Measurements from ENCODE around the gene RET. TPM values are rescaled to one million over a fixed set of nuclear protein-coding genes. Genes with fewer than 3 reads are reported as not detected.
"Not testable (repeated sequence)": the region's sequence is repeated elsewhere in the genome, so short reads cannot be mapped to it uniquely, and the experiment has no call there.

The RET gene
- total RNA-seq, 2 experiments from 2014 or later: 0.04 TPM; not detected in 1

DNA sequence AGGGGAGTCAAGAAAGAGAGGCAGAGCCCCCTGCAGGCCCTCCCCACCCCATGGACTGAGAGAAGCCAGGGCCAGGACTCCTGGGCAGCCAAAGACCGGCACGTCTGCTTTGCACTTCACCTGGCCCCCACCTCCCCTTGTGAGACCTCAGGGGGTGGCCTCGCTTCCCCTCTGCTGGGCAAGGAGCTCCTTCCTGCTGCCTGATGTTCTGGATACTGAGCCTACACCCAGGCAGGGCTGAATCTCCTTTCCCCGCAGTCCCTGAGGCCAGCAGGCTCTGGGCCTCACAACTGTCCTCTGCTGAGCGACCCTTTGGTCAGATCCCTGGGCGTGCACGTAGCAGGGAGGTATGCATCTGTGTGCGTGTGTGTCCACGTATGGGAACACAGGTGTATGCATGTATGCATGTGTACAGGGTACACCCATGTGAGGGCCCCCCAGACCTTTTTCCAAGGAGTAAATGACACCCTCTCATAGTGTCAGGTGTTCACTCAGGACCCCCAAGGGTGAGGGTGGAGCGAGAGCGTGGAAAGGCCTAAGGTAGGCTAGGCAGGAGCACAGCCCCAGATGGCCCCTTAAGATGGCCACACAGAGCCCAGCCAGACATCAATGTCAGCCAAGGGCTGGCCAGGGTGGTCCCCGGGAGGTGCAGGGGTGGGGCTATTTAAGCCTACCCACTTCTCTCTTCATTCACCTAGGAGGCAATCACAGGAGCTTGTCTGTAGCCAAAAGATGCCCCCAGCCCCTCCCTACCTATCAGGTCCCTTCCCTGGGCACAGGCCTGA, 1.9 kb upstream of the RET start:
- ChIA-PET CTCF (interaction anchor here (0.6 kb wide), 1 partner anchor 373 kb away, joined by 3 read pairs; no protein-coding TSS in a partner anchor), POLR2A (no interaction called here)

DNA sequence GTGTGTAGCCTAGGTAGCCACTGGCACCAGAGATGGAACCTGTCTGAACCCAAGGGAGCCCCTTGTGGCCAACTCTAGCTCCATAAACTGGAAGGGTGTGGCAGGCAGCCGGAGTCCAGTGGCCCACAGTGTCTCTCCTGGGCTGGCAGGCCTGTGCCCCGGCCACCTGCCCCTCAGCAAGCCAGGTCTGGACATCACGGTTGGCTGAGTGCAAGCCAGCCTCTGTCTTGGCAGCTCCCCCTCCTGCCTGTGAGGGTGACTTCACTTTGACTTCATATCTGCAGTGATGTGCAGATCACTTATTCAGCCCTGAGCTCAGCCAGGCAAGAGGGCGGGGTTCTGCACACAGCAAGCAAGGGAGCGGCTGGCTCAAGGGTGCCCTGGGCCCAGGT, 1.3 kb upstream of the RET start:
- POLR2A ChIA-PET: no interaction called here
- CTCF ChIA-PET: interaction anchor here (0.6 kb wide), 1 partner anchor 372 kb away, joined by 3 read pairs; no protein-coding TSS in a partner anchor

DNA sequence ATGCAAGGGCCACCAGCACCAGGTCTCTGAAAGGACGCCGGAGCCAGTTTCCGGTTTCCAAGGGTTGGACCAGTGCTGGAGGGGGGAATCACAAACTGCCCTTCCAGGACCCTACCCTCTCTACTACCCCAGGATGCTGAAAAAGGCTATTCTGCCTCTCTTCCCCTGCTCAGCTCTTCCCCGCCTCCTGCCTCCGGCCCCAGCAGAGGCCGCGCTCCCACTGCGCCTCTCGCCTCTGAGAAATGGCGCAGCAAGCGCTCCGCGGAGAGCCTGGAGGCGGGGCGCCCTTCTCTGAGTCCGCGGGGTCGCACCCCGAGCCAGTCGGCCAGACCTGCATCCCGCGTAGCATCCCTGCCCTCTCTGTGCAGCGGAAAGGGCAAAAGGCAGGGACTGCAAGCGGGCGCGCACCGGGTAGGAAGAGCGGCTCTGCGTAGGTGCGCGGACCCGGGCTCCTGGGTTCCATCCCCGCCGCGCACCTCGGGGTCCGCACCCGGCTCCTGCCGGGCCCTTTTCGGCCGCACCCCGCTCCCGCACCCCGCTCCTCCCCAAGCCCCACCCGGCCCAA, 476 bp upstream of the RET start:
- CTCF ChIA-PET: no interaction called here
- POLR2A ChIA-PET: no interaction called here

DNA sequence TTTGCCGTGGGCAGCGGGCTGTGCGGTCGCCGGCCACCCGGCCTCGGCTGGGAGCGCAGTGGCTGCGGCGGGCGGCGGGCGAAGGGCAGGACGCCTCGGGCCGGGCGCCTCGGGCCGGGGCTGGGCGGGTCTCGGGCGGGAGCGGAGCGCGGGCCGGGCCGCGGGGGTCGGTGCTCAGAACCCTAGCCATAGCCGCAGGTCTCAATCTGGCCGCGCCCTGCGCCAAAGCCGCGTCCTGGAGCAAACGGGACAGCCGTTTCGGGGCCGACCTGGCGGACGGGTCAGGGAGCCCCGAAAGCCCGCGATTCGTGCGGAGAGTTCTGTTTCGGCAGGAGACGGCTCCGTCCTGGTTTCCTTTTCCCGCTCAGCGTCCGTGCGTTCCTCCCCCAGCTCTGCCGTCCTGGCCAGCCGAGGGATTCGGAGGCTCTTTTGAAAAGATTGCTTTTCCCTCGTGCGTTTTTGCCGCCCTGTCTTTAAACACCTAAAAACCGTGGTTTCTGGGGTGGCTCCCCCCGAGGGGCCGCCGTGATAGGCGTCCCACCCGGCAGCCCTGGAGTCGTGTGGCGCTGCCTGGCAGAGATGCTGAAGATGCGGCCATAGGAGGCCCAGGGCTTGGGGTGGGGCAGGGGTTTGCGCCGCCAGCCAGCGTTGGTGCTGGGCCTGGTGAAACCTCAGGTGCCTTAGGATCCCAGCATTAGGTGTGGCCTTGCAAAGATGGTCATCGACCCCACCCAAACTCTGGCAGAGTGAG, 727 bp downstream of the RET start:
- POLR2A ChIA-PET: no interaction called here

DNA sequence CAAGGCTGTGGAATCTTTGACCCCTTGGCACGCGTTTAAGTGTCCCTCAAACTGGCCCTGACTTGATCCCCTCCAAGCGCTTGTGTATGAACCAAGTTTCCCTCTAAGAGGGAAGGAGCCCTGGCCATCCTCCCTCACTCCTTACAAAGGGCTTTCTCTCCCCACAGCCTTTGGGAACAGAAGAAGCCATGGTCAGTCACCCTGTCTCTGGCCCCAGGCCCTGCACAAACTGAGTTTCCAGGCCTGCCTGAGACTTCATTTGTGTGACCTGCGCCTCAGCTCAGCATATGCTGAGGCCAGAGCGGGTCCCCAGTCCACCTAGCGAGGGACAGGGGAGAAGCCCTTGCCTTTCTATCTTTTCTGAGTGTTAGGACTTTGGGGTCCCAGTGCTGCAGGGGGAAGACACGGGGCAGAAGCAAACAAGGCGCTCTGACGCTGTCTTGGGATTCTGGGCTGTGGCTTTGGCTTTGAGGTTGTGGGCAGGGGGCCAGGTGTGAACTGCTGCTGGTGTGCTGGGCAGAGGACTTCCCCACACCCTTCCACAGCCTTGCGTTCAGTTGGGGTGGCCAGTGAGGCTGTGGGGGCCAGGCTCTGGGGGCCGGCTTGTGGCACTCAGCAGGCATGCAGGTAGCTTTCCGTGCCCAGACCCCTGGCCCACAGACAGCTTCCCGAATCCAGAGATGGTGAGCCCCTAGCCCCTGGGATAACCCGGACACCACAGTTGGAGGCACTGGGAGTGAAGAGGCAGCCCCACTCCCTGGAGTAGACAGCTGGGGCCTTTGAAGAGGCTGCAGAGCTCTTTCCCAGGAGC, 1.5 kb downstream of the RET start:
- ChIA-PET POLR2A (no interaction called here), CTCF (interaction anchor here (1.2 to 2.0 kb wide), 2 partner anchors 10 to 27 kb away, joined by 3 to 7 read pairs; no protein-coding TSS in a partner anchor)

More for the DNA sequence above, 727 bp downstream of the RET start:
- CTCF ChIA-PET: no interaction called here

DNA sequence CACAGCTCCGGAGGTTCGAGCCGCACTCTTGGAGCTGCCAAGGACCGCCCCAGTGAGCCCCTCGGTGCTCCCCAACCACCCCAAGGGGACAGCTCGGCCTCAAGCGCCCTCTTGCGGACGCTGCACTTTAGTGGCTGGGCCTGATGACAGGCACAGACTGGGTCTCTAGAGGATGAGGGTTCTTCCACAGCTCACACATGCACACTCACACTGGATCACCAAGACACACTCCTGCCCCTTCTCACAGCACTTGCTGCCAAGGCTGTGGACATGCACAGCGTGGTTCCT, 2.1 kb downstream of the RET start:
- ChIA-PET POLR2A (no interaction called here), CTCF (interaction anchor here (1.2 to 2.0 kb wide), 2 partner anchors 10 to 27 kb away, joined by 3 to 7 read pairs; no protein-coding TSS in a partner anchor)

DNA sequence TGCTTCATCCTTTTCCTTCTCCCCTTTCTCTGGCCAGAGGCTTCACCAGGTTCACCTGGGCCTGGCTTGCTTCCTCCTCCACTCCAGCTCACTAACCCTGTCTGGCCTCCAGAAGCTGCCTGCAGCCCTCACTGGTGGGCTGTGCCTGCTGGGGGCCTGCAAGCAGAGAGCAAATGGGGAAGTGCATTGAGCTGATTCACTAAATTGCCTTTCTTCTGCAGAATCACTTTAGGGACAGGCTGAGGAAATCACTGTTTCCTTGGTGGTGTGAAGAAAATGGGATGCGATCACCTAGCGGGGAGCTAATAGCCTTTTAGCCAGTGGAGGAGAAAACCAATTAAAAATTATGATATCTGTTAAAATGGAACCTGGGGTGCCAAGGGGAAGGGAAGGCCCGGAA, 3.0 kb downstream of the RET start:
- POLR2A ChIA-PET: no interaction called here
- CTCF ChIA-PET: interaction anchor here (2.0 kb wide), 1 partner anchor 26 kb away, joined by 7 read pairs; no protein-coding TSS in a partner anchor

DNA sequence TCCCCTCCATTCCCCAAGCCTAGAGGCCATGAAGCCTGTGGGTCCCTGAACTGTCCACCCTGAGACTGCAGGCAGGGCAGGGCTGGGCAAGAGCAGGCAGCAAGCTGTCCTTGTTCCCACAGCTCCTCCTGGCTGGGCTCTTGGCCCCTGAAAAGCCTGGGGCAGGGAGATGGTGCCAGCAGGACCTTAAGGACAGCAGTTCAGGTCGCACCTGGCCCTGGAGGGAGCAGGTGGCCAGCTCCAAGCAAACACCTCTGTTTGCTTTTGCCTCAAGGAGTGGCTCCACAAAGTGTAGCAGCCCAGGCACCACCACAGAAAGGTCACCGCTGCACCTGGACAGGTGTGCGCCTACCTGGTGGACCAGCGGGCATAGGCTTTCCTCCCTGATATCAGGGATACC, 5.2 kb downstream of the RET start:
- ChIA-PET CTCF (no interaction called here), POLR2A (interaction anchor here (0.5 kb wide), 1 partner anchor 527 kb away, joined by 4 read pairs; no protein-coding TSS in a partner anchor)

DNA sequence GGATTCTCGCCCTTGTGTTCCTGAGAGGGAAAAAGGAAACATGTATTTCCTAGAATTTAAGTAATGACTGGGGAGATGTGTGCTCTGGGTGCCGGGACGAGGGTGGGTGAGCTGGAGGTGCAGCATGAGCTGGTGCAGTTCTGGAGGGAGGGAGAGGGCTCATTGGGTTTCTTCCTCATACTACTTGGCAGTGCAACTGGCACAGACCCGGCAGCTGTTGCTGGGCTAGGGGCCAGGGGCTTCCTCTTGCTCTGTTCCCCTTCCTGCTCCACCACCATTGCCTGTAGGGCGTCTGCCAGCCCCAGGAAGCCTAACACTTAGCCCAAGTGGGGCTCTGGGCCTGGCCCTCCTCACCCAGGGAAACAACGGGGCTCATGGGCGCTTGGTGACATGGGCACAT, 5.9 kb downstream of the RET start:
- ChIA-PET POLR2A (no interaction called here), CTCF (no interaction called here)

DNA sequence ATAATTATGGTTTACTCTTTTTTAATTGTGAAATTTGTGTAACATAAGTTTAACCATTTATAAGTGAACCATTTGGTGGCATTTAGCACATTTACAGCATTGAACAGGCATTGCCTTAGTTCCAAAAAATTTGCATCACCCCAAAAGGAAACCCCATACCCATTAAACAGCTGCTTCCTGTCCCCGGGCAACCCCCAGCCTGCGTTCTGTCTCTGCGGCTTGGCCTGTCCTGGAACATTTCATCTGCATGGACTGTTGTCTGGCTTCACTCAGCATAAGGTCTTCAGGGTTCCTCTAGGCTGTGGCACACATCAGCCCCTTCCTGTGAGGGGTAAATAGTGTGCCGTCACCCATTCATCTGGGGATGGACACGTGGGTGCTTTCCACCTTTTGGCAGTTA, 6.9 kb downstream of the RET start:
- ChIA-PET POLR2A (no interaction called here), CTCF (no interaction called here)

DNA sequence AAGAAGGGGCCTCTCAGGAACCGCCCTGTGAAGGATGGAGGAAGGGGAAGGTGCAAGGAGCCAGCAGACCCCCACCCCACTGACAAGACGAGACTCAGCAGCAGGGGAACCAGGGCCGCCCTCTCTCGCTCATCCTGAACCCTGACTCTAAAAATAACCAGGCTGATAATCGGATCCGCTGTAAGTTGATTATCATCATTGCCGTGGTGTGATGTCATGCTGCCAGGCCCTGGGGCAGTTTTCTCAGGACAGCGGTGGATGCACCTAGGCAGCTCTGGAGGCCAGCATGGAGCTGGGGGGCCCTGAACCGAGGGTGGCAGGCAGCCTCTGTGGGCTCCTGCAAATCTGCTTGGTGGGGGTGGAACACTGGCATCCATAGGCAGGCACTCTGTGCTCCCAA, 7.9 kb downstream of the RET start:
- ChIA-PET CTCF (no interaction called here), POLR2A (no interaction called here)

DNA sequence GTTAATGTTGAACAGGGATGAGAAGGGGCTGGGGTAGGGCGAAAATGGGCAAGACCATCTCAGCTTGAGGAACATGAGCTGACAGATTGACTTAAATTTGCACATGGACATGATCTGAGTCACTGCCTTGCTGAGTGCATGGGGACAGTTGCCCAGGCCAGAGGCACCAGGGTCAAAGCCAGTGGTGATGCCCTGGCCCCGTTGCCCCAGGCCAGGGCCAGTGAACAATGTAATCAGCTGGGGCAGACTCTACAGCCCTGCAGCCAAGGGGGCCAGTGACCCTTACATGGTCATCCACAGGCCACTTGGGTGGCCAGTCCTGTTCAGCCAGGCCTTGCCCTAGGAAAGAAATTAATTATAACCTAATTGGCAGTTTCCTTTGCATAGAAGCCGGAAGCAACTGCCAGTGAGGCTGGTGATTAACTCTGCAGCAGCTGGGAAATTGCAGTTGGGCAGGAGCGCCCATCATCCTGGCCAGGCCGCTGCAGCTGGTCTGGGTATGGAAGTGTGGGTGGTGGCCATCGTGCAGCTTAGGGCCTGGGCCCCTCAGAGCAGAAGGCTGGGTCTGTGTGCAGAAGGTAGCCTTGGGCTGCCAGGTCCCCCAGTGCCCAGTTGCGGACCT, 9.6 kb downstream of the RET start:
- ChIA-PET POLR2A (no interaction called here), CTCF (no interaction called here)

DNA sequence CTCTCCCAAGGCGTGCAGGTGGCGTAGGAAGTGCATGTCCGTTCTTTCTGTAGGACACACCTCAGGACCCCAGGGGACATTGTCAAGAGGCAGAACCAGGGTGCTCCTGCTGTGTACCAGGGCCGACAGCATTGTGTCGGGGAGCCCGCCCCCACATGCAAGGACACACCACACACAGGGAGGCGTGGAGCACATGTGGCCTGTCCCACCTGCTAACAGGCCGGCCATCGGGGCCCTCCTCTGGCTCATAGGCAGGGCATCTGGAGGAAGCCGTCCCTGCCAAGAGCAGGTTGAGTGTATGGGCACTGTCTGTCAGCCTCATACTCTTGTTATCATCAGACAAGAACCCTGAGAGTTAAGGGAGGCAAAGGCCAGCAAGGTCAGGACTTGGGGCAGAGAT, 12.7 kb downstream of the RET start:
- CTCF ChIA-PET: no interaction called here
- POLR2A ChIA-PET: no interaction called here

DNA sequence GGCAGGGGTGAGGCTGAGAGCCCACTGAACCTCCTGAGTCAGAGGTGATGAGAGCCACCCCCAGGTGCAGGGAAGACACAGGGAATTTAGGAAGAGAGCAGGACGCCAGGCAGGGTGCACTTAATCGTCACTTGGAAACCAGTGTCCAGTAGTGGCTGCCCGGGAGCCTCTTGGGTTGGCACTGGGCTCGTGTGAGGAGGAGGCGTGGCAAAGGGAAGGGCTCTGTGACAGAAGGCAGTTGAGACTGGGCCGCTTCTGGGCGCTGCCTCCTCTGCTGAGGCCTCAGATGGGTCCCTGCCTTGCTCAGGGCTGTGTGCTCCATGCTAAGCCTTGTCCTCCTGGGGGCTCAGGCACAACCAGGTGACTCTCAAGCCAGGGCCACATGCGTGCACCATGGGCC, 13.3 kb downstream of the RET start:
- POLR2A ChIA-PET: no interaction called here
- CTCF ChIA-PET: no interaction called here

DNA sequence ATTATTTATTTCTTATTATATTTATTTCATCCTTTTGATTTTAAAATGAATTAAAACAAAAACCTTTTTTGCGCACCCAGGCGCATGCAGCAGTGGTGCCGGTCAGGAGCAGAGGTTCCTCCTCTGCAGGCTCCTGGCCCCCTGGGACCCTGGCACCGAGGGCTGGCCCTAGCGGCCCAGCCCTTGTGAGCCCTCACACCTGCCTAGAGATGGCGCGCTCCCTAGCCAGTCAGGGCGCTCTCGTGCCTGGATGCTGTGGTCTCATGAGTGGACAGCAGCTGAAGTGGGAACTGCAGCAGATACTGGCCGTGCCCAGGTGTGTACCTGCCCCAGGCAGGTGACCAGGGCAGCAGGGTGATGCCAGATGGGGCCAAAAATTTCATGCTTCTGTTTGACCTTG, 13.8 kb downstream of the RET start:
- CTCF ChIA-PET: no interaction called here
- POLR2A ChIA-PET: no interaction called here

DNA sequence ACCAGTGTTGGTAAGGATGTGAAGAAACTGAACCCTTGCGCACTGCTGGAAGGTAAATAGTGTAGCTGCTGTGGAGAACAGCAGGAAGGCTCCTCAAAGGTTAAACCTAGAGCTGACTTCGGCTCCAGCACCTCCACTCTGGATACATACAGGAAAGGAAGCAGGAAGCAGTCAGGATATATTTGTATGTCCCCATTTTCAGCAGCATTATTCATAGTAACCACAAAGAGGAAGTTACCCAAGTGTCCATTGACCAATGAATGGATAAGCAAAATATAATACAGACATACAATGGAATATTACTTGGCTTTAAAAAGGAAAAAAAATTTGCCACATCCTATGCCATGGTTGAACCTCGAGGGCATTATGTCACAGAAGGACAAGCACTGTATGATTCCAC, 15.0 kb downstream of the RET start:
- POLR2A ChIA-PET: no interaction called here
- CTCF ChIA-PET: interaction anchor here (0.6 kb wide), 1 partner anchor 45 kb away, joined by 3 read pairs; no protein-coding TSS in a partner anchor

DNA sequence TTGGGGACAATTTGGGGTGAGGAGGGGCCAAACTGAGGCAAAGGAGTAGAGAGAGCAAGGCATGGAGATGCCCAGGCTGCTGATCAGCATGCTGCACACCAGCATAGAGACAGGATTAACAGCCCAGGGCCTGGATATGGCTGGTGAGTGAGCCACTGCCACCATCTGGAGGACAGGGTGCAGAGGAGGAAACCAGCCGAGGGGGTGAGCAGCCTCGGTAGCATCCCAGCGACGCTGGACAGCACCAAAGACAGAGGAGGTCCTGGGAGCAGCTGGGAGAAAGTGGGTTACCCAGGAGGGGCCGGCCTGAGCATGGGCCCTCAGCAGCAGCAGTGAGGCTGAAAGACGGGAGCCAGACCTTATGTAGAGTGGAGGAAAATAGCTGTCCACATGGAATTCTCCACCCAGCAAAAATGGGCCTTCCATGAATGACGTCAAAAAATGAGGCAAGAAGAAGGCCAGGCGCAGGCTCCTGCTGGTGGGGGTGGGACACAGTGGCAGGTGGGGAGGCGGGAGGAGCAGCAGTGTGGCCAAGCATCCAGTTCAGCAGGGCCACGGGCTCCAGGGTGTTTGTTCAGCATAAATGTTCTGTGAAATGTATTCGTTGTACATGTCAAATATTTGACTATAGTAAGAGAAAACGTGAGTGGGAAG, 16.7 kb downstream of the RET start:
- POLR2A ChIA-PET: no interaction called here
- CTCF ChIA-PET: interaction anchor here (2.6 kb wide), 1 partner anchor 12 kb away, joined by 7 read pairs; no protein-coding TSS in a partner anchor

DNA sequence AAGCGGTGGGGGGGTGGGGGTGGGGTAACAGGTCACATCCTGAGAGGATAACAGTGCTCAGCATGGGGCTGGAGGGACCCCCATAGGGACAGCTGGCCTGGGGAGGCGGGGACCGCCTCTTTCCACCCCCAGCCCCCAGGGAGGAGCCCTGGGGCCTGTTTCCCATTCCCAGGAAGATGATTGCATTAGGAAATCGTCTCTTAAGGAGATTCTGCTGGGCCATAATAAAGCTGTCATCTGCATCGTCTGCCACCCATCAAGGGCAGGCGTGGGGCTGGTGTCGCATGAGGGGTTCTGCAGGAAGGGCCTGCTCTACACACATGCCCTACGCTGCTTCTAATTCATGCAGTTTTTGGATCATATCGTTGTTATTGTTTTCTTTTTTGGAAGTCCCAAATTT, 17.2 kb downstream of the RET start:
- POLR2A ChIA-PET: no interaction called here
- CTCF ChIA-PET: interaction anchor here (2.6 kb wide), 1 partner anchor 11 kb away, joined by 7 read pairs; no protein-coding TSS in a partner anchor

DNA sequence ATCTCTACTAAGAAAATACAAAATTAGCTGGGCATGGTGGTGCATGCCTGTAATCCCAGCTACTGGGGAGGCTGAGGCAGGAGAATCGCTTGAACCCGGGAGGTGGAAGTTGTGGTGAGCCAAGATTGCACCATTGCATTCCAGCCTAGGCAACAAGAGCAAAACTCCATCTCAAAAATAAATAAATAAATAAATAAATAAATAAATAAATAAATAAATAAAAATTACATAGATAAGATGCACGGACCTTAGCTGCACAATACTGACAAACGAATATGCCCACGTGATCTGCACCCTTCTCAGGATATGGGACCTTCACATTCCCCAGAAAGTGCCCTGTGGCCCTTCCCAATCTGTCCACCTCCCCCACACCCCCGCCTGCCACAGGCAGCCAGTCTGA, 22.5 kb downstream of the RET start:
- CTCF ChIA-PET, POLR2A ChIA-PET: not testable (repeated sequence)
